Activated CD4-positive, alpha-beta T cell treated with anti-CD3 and anti-CD28 coated beads, Interleukin-2, amount 50 U/mL, for 1 hour (primary cell): ENCODE data around the gene ZNF488.
A peak's percentile ranks its signal among the peaks of the same experiment; 100 is the strongest.

Source experiments
- DNase-seq: peaks from one replicate; pipeline ENCODE4 v3.0.0-alpha.2; 2020

The ZNF488 gene

GRCh38 chr10:47348661-47349470 is 35.2 kb downstream of the ZNF488 start:
- DNase-seq: no peak

DNA sequence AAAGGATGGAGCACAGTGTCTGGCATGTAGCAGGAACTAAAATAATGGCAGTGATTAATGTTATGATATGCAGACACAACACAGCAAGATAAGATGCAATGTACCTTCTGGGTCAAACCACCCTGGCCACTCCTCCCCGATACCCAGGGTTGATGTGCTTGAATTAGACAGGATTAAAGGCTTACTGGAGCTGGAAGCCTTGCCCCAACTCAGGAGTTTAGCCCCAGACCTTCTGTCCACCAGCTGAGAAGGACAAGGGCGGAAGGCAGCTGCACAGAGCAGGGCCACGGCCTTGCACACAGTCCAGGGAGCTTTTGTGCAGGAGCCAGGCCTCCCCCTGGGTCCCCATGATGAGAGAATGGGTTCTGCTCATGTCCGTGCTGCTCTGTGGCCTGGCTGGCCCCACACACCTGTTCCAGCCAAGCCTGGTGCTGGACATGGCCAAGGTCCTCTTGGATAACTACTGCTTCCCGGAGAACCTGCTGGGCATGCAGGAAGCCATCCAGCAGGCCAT is 35.9 kb downstream of the ZNF488 start, which contains the start of gene RBP3:
TSS of gene RBP3 (plus strand) at position 226 of the 514 bp plus-strand sequence. CDS start at position 348, 122 bp downstream.
- DNase-seq: no peak

GRCh38 chr10:47347303-47347675 is 36.8 kb downstream of the ZNF488 start:
- DNase-seq: no peak

DNA sequence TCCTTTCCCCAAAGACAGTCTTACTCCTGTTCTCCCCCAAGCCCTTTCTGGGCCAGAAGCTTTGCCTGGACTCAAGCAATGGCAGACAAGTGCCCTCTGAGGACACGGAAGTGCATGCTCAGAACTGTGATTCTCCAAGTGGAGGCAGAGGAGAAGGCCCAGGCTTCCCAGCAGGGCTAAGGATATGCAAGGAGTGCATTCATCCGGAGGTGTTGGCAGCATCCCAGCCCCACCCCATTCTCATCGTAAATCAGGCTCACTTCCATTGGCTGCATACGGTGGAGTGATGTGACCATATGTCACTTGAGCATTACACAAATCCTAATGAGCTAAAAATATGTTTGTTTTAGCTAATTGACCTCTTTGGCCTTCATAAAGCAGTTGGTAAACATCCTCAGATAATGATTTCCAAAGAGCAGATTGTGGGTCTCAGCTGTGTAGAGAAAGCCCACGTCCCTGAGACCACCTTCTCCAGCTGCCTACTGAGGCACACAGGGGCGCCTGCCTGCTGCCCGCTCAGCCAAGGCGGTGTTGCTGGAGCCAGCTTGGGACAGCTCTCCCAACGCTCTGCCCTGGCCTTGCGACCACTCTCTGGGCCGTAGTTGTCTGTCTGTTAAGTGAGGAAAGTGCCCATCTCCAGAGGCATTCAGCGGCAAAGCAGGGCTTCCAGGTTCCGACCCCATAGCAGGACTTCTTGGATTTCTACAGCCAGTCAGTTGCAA is 37.4 kb downstream of the ZNF488 start:
- no peak for DNase-seq

GRCh38 chr10:47344996-47345870 is 38.9 kb downstream of the ZNF488 start:
- DNase-seq: no peak

DNA sequence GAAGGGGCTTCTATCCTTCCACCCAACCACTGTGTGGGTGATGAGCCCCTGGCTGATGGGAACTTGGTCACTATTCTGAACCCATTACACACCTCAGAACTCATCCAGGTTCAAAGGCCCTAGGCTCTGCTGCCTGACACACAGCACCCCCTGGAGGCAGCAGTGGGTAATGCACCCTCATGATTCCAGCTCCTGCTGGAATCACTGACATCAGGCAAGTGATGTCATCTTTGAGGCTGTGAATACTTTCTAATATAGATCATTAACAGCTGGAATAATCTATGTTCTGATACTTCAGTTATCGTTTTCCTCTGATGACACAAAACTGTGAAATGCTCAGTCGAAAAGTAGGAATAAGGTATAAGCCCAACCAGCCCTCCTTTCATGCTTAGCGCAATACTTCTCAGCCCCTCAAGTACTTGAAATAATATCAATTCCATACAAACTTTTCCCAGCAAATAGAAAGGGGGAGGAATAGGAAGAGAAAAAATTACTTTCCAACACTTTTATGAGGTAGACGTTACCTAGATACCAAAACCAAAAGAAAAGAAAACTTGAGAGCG is 43.4 kb downstream of the ZNF488 start:
- peak; percentile 75 for DNase-seq

DNA sequence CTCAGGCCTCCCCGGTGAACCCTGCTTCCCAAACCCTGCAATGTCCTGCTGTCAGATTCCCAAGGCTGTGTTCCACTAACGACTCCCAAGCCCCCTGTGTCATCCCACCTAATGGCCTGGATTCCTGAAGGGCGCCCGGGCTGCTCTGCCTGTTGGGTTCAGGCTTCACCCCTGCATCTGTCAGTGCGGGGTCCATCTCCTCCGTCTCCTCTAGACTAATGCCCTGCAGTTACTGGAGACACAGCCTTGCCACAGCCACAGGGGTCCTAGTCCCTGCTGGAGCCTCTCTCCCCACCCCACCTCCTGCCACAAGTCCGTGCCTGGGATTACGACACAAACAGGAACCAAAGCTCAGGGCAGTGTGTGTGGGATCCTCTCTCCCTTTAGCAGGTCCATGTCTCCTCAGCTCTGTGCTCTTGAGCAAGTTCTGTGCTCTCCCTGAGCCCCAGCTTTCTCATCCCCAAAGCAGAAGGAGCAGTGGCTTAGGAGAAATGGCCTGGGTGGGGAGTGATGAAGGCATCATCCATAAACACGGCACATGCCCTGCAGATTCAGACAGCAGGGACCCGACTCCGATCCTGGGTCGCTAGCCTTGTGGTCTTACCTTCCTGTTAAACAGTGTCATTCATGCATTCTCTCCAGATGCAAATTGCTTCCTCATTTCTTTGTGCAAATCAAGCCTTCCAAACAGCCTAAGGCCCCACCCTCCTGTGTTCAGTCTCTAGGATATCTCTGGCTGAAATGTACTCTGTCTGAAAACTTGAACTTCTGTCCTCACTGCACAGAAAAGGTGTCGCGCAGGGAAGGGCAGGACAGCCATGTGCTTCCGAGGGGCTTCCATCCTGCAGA is 44.1 kb downstream of the ZNF488 start:
- DNase-seq: no peak

DNA sequence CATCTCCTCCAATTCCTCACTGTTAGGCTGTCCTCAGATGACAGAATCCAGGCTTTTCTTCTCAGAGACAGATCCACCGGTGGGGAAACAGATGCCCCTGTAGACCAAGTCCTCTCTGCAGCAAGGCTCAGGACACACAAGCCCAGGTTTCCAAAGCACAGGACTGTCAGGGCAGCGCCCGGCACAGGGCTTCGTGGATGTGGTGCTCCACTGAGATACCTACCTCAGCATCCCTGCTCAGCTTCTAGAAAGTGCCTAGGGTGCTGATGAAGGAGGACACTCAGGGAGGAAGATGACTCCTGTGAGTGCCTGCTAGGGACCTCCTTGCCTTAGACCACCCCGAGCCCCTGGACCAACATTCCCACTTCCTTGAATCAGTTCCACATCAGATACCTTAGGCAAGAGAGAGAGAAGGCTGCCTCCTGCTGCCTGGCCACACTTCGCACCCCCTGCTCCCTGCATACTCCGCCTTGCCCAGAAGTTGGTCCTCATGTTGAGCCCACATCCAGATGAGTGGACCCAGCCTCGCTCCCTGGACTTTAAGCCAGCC is 44.8 kb downstream of the ZNF488 start:
- DNase-seq: no peak

DNA sequence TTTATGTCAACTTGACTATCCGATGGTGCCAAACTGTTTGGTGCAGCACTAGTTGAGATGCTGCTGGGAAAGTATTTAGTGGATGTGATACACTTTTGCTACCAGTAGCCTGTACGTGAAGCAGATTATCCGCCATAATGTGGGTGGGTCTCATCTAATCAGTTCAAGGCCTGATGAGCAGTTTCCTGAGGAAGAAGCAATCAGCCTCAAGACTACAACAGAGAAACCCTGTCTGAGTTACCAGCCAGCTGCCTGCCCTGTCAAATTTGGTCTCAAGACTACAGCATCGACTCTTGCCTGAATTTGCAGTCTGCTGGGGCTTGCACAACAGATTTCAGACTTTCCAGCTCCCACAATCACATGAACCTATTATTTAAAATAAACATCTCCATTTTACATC is 46.8 kb downstream of the ZNF488 start:
- DNase-seq: no peak

GRCh38 chr10:47336387-47337134 is 47.5 kb downstream of the ZNF488 start:
- no peak for DNase-seq

DNA sequence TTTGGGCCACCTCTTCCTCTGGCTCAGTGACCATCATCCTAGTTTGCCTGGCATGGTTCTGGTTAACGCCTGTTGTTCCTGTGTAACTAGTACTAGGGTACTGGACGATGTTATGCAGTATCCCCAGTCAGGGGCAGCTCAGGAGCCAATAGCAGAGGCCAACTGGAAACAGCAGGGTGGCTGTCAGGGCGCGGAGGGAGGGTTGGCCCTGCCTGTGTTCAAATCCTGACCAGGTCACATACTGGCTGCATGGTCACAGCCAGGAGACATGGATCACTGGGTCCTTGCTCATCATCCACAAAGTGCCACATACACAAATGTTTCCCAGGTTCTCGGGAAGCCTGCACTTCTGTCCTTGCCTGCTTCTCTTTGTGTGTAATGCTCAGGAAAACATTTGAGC is 48.2 kb downstream of the ZNF488 start:
- DNase-seq: no peak

DNA sequence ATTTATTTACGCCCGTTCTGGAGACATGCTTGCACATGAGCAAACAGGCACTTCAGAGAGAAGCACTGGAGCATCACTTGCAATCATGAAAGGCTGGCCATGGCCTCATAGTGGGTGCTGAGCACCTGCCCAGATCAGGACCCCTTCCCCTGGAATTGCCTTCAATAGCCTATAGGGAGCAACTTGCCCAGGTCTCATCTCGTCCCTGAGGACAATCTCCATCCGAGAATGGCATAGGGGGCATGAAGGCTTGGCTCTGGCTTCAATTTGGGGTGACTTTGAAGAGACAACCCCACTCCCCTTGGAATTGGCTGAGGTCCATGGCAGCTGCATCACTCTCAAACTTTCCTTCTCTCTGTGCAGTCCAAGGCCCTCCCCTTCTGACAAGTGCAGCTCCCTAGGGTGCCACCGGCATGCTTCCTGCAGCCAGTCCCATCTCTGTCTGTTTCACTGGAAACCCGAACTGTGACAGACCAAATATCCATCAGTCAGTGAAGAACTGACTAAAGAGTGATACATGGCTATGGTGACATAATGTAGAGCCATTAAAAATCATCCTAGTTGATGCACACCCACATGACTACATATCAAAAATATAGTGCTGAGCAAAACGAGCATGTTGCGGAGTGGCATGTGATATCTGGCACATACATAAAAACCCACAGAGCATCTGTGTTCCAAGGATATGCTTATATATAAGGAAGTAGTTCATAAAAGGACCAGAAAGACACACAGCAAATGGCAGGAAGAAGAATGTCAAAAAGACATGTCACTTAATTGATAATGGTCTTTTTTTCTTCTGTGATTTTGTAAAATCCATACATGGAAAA is 49.4 kb downstream of the ZNF488 start:
- no peak for DNase-seq

DNA sequence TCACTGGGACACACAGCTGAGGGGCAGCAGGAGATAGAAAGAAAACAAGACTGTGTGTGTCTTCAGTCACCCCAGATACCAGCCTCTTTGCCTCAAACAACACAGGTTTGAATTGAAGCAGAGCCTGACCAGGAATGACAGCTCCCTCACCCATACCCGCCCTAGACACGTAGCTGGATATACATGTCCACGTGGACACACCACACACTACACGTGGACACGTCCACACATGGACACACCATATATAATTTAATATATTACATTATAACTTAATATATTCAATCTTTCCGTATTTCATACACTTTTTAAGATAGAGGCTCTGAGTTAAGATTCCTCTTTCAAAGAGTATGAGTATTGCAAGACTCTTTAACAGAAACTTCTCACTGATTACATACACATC is 50.6 kb downstream of the ZNF488 start:
- DNase-seq: no peak

DNA sequence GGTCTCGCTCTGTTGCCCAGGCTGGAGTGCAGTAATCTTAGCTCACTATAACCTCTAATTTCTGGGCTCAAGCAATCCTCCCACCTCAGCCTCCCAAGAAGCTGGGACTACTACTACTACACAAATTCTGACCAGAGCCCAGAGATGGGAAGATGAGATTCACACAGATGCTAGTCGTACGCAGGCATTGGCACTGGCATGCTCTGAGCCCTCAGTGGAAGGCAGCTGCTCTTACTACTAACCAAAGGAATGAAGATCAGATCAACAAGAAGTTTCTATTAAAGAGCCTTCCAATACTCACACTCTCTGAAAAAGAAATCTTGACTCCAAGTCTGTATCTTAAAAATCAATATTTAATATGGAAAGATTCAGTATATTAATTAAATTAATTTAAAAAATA is 51.1 kb downstream of the ZNF488 start:
- DNase-seq: no peak

DNA sequence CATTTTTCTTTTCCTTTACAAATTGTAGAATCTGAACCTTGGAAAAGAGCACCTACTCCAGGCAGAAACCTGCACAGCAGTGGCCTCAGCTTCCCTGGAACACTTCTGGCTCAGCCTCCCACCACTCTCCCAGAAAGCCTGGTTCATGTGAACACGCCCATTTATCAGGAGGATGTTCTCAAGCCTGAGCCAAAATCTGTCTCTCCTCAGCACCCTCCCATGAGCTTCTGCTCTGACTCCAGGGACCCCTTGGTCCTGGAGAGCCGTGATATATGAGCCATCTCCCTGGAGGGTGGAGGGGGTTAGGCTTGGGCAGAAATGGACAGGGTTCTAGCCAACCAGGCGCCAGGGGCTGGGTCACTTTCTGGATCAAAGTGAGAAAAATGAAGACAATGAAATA is 51.7 kb downstream of the ZNF488 start:
- no peak for DNase-seq

DNA sequence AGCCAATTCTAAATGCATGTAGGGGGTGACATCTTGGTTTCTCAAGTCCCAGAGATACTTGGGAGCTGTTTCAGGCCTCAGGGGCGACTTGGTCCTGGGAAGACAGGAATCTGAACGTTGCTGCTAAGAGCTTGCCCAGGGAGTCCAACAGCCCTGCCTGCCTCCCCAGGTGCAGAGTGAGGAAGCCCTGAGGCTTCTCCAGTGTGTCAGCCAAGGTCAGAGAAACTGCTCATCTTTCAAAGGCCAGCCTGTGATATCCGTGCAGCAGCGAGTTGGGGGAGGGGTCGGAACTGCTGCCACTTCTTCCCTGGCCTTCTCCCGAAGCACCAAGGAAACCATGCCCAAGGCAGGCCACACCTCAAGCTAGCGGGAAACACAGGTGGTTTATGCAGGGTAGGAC is 52.1 kb downstream of the ZNF488 start:
- no peak for DNase-seq

DNA sequence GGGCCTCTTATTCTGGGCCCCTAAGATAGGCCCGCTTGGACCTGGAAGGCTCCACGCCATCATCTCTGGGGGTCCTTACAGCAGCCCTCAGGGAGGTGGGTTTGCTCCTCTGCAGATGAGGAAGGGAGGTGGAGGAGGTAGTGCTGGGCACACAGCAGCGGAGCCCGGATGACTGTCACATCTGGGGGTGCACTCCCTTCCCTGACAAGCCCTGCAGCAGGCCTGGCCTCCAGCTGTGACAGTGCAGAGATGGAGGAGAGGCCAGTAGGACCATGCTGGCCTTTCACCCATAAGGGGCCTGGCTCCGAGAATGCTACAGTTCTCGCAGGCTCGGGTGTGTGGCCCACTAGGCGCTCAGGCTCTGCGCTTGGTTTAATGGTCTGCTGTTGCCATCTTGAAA is 52.6 kb downstream of the ZNF488 start:
- DNase-seq: no peak

- no peak for DNase-seq
These were observed 53.3 kb downstream of the ZNF488 start for GRCh38 chr10:47330804-47331203.

GRCh38 chr10:47330366-47330765 is 53.7 kb downstream of the ZNF488 start:
- no peak for DNase-seq

DNA sequence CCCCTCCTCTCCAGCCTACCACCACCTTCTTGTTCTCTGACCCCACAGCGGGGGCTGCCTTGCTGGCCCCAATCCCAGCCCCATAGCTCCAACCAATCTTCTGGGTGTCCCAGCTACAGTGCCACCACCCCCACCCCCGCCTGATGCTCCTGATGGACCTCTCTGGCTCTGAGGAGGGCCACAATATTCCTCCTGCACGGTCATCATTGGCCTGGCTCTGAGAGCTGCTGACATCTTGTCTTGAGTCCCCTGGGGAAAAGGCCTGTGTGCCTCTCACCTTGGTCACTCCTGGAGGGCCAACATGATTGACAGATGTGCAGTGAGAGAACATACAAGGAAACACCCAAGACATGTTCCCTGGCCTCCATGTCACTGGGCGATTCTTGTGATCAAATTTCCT is 54.2 kb downstream of the ZNF488 start:
- DNase-seq: no peak
